ENCODE measurements around the gene LRRFIP1. TPM values are rescaled to one million over a fixed set of nuclear protein-coding genes. Genes with fewer than 3 reads are reported as not detected.

Gene LRRFIP1
- total and polyA plus RNA-seq, 9 of the 15 experiments (the other 6 are each of a cell fraction or from before 2014, with no cell fraction given): 13.1 to 45.2 (median 31.3) TPM

- Histone ChIP-seq H3K79me2 (ENCODE audit: control insufficient read depth, insufficient read depth, low read length) (no peaks in the 10 kb centered on the region), H3K36me3 (ENCODE audit: control insufficient read depth, insufficient read depth, low read length) (peaks cover 5% of the 10 kb centered on the region; the same call in 1 of the 3 replicates), H3K4me1 (replicated peaks in 1 of 2; ENCODE audit: control insufficient read depth in 2 of 2, insufficient read depth in 2 of 2, low read length in 2 of 2) (peaks cover 0 to 4% of the 10 kb centered on the region in 2 experiments; a peak in 3 of 5 replicates), H4K20me1 (replicated peaks; ENCODE audit: control insufficient read depth, insufficient read depth, low read length) (peaks cover 7% of the 10 kb centered on the region; the same call in 1 of the 2 replicates), H3K27me3 (ENCODE audit: control insufficient read depth in 2 of 2, insufficient read depth in 2 of 2, low read length in 2 of 2) (no peaks in the 10 kb centered on the region), H3K9ac (ENCODE audit: insufficient read depth in 1 of 2, low read depth in 2 of 2, low read length in 2 of 2) (no peak overlapping the region), H3K4me2 (ENCODE audit: insufficient read depth, low read length) (no peak overlapping the region), H3K4me3 (no peak overlapping the region), H3K9me3 (replicated peaks; ENCODE audit: control insufficient read depth, insufficient read depth, low read depth, low read length) (no peaks in the 10 kb centered on the region), H2AFZ (ENCODE audit: low read depth, low read length) (no peak overlapping the region), H3K9me1 (ENCODE audit: control insufficient read depth, insufficient read depth, low read length) (no peaks in the 10 kb centered on the region), H3K27ac (ENCODE audit: extremely low read depth, low read depth, low read length) (no peak overlapping the region)
- DNase-seq (ENCODE audit: extremely low read depth in 1 of 4, low spot score in 3 of 4) (peak; percentile 64 to 78 (median 76)), FAIRE-seq (peak; percentile 83), ATAC-seq (peak; percentile 98)
- POLR2A ChIA-PET: interaction anchor here (0.9 kb wide), 1 partner anchor 88 kb away, joined by 3 read pairs; no protein-coding TSS in a partner anchor
- CTCF ChIA-PET (ENCODE audit: low intra/inter-chr PET ratio): interaction anchor here (0.8 to 4.3 kb wide), 4 partner anchors 71 to 232 kb away, joined by 3 to 59 read pairs (median 7); no protein-coding TSS in a partner anchor
- intact Hi-C loops (cut with micrococcal nuclease) (loop anchor here (1.0 to 10.0 kb wide), 2 partner anchors 71 to 160 kb away; no protein-coding TSS in a partner anchor), in situ Hi-C loops (cut with MboI) (loop anchor here (5.0 kb wide), 1 partner anchor 67 kb away; no protein-coding TSS in a partner anchor)
- WGBS (ENCODE audit: insufficient coverage, low coverage, missing lambda C conversion rate): 42% methylated on average over 18 of the region's 18 CpGs
- no TSS peak for BruUV-seq (replicated peaks)
- TF ChIP-seq TFAP4 (CRISPR knock-in tag; IDR thresholded peaks at IDR 0.05; ENCODE audit: borderline replicate concordance) (peak; percentile 62; the same call in 1 of the 2 replicates), ZNF212 (CRISPR knock-in tag; IDR thresholded peaks at IDR 0.05) (no peak), ZNF124 (CRISPR knock-in tag; IDR thresholded peaks at IDR 0.05) (no peak), SP1 (CRISPR knock-in tag; IDR thresholded peaks at IDR 0.05) (no peak), FUS (optimal IDR thresholded peaks at IDR 0.05; ENCODE audit: low read depth, low read length) (no peak), ZNF253 (CRISPR knock-in tag; conservative IDR thresholded peaks at IDR 0.05) (no peak), RAD21 (CRISPR knock-in tag; conservative IDR thresholded peaks at IDR 0.05 in 1 of 2, IDR thresholded peaks at IDR 0.05 in 1 of 2) (peak; percentile 90 to 92), REST (IDR thresholded peaks at IDR 0.05; ENCODE audit: borderline replicate concordance) (peak; percentile 86), REST (CRISPR knock-in tag; IDR thresholded peaks at IDR 0.05; ENCODE audit: low read depth) (no peak), MAZ (CRISPR knock-in tag; conservative IDR thresholded peaks at IDR 0.05 in 1 of 2, IDR thresholded peaks at IDR 0.05 in 1 of 2) (0 out of 4 replicates have a peak, but pooled peaks of 1 of the 2 experiments have one; percentile 20), ZZZ3 (IDR thresholded peaks at IDR 0.05) (no peak), HDAC3 (IDR thresholded peaks at IDR 0.05; ENCODE audit: borderline replicate concordance, partially characterized antibody) (no peak)
Measured at GRCh38 chr2:237744613-237745249, 117.3 kb downstream of the LRRFIP1 start.

Data from K562 (cell line).